Hypothalamus (tissue), 51 donors: ENCODE measurements around the gene FAM20C.
A peak's percentile ranks its signal among the peaks of the same experiment; 100 is the strongest.

Experiments used
- DNase-seq, 51 donors: peaks; one replicate each; lab custom pipeline; 2025; lab: John Stamatoyannopoulos, UW

FAM20C gene

DNA sequence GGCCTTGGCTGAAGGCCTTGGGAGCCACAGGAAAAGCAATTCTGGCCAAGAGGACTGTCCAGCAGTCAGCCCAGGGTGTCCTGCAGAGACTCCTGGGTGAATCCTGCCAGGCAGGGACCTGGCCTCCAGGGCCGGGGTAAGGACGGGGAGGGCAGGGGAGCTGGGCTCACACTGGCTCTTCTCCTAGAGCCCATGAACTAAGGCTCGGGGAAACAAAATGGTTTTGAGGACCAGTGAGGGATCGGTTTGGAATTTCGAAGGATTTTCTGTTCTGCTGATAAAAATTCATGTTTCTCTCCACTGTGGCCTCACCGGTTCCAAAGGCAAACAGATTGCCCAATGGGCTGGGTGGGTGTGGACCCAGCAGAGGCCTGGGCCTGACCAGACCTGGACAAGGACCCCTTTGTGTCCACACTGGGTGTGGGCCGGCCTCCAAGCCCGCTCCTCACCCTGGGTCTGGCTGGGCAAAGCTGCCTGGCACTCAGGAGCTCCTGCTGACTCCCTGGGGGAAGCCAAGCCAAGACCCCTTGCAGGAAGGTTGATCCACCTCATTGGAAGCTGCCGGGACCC lies 27.3 kb downstream of the FAM20C start:
- DNase-seq, result peak in 44 of 51 donors; percentile 6 to 88 (median 54)

DNA sequence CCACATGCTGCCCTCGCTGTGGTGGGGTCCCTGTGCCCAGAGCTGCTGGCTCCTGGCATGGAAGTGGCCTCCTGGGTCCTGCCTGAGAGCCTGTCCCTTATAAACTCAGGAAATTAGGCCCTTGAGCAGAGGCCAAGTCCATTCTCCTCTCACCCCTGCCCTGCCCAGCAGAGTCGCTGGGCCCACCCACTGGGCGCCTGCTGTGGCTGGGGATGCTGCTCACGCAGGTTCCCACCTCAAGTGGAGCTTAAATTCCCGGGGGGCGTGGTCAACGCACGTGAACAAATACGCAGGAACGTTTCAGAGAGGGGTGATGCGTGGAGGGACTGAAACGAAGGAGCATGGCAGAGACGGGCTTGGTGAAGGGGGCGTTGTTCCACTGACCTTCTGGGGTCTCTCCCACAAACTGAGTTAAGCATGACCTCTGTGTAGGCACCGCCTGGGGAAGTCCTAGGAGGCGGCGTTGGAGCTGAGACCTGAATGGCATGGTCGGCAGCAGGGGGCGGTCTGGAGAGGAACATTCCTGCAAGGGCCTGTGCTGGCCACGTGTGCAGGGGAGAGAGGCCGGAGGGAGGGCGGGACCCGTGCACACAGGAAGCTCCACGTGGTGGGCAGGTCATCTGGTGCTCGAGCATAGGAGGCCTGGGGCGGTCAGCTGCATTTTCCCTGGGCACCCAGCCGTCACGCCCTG lies 27.9 kb downstream of the FAM20C start:
- DNase-seq, result peak in 3 of 51 donors; percentile 15 to 67 (median 43)

DNA sequence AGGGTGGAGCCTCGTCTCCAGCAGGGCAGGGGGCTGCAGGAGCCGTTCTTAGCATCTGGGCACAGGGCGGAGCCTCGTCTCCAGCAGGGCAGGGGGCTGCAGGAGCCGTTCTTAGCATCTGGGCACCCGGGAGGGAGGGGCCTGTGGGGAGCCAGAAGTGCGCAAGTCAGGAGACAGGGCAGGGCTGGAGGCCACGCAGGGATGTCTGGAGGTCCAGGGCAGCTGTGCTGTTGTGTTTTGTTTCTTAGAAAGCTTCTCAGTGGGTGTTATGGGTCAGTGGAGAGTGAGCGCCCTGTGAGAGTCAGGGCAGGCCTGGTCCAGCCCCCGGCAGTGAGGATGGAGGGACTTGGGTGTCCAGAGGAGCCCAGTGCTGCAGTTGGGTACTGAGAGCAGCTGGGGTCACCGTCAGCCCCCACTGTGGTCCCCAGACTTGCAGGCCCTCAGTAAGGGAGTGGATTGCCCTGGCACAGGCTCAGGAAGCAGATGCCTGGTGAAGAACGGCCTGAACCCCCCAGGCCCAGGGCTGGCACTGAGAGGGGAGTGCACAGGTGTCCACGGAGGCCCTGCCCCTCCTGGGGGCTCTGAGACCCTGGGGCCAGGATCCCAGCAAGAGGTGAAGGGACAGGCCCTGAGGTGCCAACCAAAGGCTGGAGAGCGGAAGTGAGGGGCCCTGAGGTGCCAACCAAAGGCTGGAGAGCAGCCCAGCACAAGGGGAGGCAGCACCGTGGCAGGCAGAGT lies 29.8 kb downstream of the FAM20C start:
- no peak for DNase-seq

GRCh38 chr7:222716-223041 lies 30.3 kb downstream of the FAM20C start:
- no peak for DNase-seq

GRCh38 chr7:223118-223800 lies 30.9 kb downstream of the FAM20C start:
- DNase-seq, result no peak

DNA sequence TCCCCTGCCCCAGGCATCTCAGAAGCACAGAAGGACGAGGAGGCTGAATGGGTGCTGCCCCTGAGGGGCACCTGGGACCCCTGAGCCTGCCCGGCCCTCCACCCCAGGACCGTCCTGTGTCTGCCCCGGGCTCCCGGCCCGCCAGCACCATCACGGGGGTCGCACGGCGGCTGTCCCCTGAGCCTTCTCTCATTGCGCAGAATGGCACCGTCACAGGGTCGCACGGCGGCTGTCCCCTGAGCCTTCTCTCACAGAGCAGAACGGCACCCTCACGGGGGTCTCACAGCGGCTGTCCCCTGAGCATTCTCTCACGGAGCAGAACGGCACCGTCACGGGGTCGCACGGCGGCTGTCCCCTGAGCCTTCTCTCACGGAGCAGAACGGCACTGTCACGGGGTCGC lies 31.5 kb downstream of the FAM20C start:
- no peak for DNase-seq

DNA sequence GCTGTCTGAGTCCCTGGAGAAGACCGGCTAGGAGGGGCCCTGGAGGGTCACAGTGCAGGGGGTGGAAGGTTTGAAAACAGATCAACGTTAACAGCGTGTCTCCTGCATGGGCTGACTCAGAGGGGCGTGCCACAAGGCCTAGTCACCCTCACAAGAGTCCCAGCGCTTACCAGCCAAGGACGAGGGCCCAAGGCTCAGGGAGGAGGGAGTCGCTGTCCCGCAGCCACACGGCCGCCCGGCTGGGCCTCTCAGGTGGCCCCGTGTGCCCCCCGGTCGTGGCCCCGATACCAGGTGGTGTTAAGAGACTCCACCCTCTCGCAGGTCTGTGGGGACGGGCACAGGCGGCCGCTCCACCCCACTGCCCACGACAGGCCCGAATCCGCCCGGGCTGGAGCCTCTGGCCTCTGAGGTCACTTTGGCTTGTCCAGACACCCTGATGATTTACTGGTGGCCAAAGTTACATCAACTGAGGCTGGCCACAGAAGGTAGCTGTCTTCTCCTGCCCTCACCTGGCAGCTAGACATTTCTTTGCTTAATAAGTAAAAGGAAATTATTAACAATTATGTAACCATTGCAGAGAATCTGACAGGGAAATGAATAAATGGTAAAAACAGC lies 34.0 kb downstream of the FAM20C start:
- DNase-seq, result no peak

- no peak for DNase-seq
Observed at GRCh38 chr7:227926-228325, 35.6 kb downstream of the FAM20C start.

DNA sequence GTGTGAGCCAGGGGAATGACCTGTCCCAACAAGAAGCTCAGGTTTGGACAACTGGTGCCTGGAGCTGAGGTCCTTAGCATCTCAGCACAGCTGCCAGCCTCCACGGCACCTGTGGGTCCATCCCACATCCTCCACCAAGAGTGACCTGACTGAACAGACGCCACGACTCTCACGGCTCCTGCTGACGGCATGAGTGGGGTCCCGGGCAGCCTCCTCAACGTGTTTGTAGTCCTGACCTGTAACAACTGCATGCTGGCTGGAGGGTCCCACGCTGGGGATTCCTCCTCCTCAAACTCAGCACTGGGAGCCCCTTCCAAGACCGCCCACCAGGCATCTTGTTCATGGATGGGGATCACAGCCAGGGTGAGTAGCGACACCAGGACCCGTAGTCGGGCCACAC lies 36.2 kb downstream of the FAM20C start:
- DNase-seq, result no peak

- no peak for DNase-seq
Observed at GRCh38 chr7:229184-229964, 37.0 kb downstream of the FAM20C start.

GRCh38 chr7:230274-230673 lies 37.9 kb downstream of the FAM20C start:
- DNase-seq, result no peak

GRCh38 chr7:231030-231857 lies 38.9 kb downstream of the FAM20C start:
- no peak for DNase-seq

DNA sequence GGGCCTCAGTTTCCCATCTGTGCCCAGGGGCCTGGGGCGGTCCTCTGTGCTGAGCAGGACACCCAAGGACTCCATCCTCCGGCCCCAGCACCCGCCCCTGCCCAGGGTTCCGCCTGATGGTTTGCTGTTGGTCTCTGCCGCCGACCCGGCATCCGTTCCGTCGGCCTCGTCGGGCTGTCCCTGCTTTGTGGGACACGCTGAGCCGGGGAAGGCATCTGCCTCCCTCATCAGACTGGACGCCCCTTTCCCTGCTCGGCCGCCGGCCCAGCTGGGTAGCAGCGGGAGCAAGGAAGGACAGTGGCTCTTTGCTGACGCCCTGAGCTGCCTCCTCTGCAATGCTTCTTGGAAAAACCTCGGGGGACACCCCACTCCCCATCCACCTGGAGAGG lies 39.5 kb downstream of the FAM20C start:
- no peak for DNase-seq

GRCh38 chr7:232410-233248 lies 40.3 kb downstream of the FAM20C start:
- DNase-seq, result no peak

DNA sequence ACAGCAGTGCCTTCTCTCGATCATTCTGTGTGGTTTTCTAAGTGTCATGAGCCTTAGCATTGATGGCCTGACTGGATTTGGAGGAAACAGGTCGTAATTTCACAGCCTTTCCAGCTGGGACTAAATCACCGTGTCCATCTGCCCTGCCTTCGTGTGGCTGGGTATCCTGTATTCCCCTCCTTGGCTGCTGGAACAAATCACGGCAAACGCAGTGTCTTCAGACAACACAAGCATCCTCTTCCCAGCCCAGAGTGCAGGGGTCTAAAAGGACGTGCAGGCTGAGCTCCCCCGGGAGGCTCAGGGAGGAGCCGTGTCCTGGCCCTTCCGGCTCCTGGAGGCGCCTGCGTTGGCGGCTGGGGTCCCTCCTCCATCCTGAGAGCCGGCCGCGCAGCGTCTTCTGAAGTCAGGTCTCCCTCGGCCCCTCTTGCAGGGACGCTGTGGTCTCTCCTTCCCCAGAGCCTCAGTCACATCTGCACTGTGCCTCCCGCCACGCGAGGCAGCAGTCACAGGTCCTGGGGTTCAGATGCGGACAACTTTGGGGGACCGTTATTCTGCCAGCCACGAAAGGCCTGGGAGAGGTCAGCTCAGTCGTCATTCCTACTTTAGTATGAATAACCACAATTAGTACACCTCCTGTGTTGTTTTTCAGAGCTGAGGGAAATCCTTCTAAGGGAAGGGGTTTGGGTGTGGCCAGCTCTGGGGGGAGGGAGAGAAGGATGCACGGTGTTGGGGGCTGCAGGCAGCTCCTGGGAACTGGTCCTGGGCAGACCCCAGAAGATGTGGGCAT lies 41.1 kb downstream of the FAM20C start:
- DNase-seq, result no peak

DNA sequence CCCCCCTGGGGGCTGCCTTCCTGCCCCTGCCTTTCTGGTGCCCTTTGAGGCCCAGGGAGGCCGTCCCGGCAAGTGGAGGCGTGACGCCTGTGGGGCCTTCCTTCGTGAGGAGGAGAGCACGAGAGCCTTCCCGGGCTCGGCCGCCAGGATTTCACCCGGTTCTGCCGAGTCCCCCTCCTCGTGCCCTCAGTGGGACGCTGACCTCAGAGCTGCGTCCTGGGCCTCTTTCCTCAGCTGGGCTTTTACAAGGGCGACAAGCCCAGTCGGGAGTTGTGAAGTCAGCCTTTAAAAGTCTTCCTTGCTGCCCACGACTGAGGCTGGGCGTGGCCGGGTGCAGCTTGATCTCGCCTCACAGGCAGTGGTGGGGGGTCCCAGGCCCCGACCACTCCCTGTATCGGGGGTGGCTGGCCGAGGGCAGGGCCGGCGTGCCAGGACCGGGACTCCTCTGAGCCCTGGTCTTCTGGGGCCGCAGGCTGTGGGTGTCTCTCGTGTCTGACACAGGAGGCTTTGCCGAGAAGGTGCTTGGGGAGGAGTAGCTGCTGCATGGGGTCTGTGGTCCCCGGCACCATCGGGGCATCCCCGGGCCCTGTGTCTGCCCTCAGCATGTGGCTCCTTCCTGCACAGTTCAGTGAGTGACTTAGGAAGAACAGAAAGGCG lies 41.8 kb downstream of the FAM20C start:
- DNase-seq, result no peak
